HG03097 (cell line): Measurements from ENCODE around the gene RIC8B.

Experiments used
- ATAC-seq: cut with Tn5 transposase; IDR thresholded peaks from one replicate; pipeline ENCODE4 v1.9.1; 2021; ENCODE audit not compliant: unreplicated experiment, low FRiP score

RIC8B gene

GRCh38 chr12:106801167-106801708 is 26.8 kb downstream of the RIC8B start:
- no peak for ATAC-seq

- ATAC-seq, result no peak
Observed at GRCh38 chr12:106801830-106802533, 27.5 kb downstream of the RIC8B start.

DNA sequence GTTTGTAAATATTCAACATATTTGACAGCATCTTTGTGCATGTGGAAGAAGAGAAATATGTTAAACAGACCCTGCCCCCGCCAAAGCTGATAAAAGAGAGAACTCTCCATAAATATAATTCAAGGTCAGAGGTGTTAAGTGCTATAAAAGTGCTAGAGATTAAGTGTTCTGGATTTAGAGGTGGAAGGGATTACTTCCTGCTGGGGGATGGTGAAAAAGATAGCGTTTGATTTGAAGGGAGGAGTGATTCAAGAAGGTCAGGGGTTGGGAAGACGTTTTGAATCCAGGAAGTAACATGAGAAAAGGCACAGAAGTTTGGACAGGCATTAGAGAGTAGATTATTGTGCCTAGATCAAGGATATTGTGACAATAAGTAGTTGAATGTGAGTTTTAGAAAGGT is 30.2 kb downstream of the RIC8B start:
- ATAC-seq, result no peak

GRCh38 chr12:106814714-106815113 is 40.2 kb downstream of the RIC8B start:
- no peak for ATAC-seq

GRCh38 chr12:106815741-106816140 is 41.3 kb downstream of the RIC8B start:
- no peak for ATAC-seq

GRCh38 chr12:106816231-106816630 is 41.7 kb downstream of the RIC8B start:
- ATAC-seq, result no peak

GRCh38 chr12:106819991-106820390 is 45.5 kb downstream of the RIC8B start:
- no peak for ATAC-seq

DNA sequence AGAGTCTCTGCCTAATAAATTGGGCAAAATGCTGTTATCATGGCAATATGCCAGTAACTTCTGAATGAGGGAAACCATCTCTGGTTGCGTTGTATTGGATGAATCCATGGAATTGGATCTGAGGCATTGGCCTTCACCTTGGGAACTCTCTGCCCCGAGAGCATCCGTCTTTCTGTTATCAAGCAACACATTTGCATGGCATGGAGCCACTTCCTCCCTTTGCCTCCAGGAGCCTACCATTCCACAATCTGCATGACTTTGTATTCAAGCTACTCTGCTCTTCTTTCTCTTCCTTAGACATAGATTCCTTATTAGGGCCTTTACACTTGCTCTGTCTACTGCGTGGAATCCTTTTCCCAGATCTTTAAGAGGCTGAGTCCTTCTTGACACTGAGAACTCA is 57.2 kb downstream of the RIC8B start:
- no peak for ATAC-seq

DNA sequence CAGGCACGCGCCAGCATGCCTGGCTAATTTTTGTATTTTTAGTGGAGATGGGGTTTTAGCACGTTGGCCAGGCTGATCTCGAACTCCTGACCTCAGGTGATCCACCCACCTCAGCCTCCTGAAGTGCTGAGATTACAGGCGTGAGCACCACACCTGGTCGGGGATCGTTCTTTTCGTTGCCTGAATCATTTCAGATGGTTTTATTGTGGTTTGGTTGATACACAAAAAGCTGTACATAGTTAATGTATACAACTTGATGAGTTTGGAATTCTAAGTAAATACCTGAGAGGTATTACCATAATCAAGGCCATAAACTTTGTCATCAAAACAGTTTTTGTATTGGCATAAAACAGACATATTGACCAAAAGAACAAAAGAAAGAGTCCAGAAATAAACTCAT is 63.3 kb downstream of the RIC8B start:
- no peak for ATAC-seq

- ATAC-seq, result no peak
Observed at GRCh38 chr12:106839333-106839732, 64.9 kb downstream of the RIC8B start.

GRCh38 chr12:106840243-106840642 is 65.8 kb downstream of the RIC8B start:
- no peak for ATAC-seq

- ATAC-seq, result no peak
Observed at GRCh38 chr12:106841510-106842302, 67.2 kb downstream of the RIC8B start.

DNA sequence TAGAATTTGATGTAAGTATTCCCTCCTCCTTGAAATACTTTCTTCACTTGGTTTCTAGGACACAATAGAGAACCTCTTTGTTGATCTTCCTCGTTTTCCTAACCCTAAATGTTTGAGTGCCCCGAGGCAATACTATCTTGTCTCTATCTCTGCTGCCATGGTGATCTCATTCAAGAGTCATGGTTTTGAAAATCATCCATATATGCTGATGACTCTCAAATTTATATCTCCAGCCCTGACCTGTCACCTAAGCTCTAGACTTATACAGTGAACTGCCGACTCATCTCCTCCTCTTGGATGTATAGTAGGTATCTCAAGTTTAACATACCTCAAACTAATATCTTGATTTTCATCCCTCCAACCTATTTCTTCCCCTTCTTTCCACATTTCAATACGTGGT is 71.4 kb downstream of the RIC8B start:
- no peak for ATAC-seq

DNA sequence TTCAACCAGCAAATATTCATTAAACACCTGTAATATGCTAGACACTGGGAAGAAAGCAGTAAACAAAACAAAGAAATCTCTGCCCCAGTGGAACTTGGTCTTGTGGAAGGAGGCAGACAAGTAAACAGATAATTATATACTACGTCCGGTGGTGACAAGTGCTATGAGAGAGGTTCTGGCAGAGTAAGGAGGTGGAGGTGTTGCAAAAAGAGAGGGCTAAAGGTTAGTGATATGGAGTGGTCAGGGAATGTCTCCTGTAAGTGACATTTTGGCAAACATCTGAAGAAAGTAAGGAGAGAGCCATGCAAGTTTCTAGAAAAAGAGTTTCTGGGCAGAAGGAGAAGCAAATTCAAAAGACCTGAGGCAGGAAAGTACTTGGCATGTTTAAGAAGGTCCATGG is 73.4 kb downstream of the RIC8B start:
- no peak for ATAC-seq

GRCh38 chr12:106851306-106851705 is 76.8 kb downstream of the RIC8B start:
- no peak for ATAC-seq

- ATAC-seq, result no peak
Observed at GRCh38 chr12:106854723-106855122, 80.2 kb downstream of the RIC8B start.

DNA sequence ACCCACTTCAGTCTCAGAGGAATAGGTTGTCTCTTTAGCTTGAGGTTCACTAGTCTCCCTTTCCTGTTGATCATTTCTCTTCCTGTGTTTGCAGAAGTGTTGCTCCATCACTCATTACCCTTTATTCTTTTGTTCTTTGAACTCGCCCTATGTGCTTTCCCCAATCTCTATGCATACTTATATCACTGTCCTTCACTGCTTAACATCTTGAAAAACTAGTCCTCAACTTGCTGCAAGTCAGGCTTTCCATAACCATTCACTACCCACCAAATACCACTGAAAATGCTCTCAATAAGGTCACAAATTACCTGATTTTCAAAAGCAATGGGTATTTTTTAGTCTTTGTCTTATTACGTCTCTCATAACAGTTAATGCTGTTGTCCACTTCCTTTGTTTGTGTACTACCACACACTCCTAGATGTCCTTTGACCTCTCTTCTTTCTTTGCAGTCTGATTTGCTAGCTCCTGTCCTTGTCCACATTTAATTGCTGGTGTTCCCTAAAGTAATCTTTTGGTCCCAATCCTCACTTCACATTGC is 80.8 kb downstream of the RIC8B start:
- ATAC-seq, result no peak

- ATAC-seq, result no peak
Observed at GRCh38 chr12:106861984-106862916, 87.8 kb downstream of the RIC8B start.

DNA sequence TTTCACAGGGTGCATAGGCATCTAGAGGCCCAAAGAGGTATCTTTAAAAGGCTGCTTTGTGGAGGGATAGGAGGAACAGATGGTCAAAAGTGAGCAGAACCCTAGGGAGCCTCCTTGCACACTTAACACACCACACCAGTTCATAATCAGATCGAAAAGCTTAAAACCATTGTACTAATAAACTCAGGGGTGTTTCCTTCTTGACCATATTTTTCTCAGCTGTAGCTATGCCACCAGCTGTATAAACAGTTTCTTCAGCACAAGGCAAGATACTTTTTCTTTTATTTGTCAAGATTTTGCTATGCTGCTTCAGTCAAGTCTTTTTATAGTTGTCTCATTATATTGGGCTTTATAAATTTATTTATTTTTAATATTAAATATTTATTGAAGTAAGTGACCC is 88.7 kb downstream of the RIC8B start:
- ATAC-seq, result no peak

DNA sequence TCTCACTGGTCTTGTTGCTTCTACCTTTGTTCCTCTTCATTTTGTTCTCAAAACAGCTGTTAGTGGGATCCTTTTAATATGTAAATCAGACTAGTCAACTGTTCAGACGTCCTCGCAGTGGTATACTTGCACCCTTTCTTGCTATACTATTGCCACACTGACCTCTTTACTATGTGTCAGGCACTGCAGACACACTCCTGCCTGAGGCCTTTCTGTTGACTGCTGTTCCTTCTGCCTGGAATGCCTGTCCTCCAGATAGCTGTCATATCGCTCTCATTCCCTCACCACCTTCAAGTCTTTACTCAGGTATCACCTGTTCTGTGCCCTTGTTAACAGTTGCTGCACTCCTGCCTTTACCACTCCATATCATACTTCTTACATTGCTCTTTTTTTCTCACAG is 91.2 kb downstream of the RIC8B start:
- ATAC-seq, result no peak
